ENCODE data around the gene MATCAP1. TPM values are rescaled to one million over a fixed set of nuclear protein-coding genes. Genes with fewer than 3 reads are reported as not detected.
A peak's percentile ranks its signal among the peaks of the same experiment; 100 is the strongest.

The MATCAP1 gene
- total RNA-seq, 2 donors from 2014 or later = 13.7 to 28.4 TPM

DNA sequence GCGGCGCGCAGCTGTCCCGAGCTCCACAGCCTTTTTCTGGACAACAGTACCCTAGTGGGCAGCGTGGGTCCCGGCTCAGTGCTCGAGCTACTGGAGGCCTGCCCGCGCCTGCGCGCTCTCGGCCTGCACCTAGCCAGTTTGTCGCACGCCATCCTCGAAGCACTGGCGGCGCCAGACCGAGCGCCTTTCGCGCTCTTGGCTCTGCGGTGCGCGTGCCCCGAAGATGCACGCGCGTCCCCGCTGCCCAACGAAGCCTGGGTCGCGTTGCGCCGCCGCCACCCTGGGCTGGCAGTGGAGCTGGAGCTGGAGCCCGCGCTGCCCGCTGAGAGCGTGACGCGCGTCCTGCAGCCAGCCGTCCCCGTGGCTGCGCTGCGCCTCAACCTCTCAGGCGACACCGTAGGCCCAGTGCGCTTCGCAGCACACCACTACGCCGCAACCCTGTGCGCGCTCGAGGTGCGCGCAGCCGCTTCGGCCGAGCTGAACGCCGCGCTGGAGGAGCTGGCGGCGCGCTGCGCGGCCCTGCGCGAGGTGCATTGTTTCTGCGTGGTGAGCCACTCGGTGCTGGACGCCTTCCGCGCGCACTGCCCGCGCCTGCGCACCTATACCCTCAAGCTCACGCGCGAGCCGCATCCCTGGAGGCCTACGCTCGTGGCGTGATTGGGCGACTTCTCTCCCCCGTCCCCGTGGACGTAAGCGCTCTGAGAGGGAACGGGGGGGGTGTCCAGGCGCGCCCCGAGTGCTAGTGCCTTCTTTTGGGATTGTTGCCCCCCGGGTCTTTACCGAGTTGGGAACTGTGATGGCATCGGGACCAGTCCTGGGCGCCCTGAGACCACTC is 20.4 kb downstream of the MATCAP1 start:
- Histone ChIP-seq H3K4me3 (peak overlapping the region; percentile 75), H3K27me3 (replicated peaks; ENCODE audit: insufficient read depth) (no peaks in the 10 kb centered on the region), H3K27ac (peak overlapping the region; percentile 77), H3K36me3 (no peaks in the 10 kb centered on the region), H3K9me3 (no peaks in the 10 kb centered on the region), H3K4me1 (ENCODE audit: control insufficient read depth in 1 of 2, low read depth in 2 of 2) (peaks cover 32 to 57% of the 10 kb centered on the region in 2 donors)
- ATAC-seq (ENCODE audit: insufficient number of reproducible peaks, low FRiP score, low read depth) (no peak), DNase-seq (ENCODE audit: low spot score) (no peak)
- TF ChIP-seq, protein P1, sequence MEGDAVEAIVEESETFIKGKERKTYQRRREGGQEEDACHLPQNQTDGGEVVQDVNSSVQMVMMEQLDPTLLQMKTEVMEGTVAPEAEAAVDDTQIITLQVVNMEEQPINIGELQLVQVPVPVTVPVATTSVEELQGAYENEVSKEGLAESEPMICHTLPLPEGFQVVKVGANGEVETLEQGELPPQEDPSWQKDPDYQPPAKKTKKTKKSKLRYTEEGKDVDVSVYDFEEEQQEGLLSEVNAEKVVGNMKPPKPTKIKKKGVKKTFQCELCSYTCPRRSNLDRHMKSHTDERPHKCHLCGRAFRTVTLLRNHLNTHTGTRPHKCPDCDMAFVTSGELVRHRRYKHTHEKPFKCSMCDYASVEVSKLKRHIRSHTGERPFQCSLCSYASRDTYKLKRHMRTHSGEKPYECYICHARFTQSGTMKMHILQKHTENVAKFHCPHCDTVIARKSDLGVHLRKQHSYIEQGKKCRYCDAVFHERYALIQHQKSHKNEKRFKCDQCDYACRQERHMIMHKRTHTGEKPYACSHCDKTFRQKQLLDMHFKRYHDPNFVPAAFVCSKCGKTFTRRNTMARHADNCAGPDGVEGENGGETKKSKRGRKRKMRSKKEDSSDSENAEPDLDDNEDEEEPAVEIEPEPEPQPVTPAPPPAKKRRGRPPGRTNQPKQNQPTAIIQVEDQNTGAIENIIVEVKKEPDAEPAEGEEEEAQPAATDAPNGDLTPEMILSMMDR (IDR thresholded peaks at IDR 0.05) = no peak

DNA sequence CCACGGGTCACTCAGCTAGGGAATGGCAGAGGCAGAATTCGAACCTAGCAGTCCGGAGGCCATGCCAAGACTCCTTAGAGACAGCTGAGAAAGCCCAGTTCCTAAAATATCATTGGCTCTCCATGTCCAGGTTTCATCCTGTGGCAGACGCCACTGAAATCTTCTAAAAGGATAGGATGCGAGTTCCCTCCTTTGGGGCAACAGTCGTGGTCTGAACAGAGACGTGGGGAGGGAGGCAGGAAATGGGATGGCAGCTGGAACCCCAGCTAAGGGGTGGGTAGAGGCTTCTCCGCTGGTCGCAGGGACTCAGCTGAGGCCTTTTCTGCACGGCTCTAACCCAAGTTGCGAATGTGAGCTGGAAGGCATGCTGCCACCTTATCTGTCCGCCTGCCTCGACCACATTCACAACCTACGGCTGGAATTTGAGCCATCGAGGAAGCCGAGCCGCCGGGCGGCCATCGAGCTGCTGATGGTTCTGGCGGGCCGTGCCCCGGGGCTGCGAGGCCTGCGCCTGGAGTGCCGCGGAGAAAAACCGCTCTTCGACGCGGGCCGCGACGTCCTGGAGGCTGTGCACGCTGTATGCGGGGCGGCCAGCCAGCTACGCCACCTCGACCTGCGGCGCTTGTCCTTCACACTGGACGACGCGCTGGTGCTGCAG is 21.1 kb downstream of the MATCAP1 start:
- TF ChIP-seq, protein P1 (IDR thresholded peaks at IDR 0.05) = no peak
- H3K27me3 ChIP-seq (replicated peaks; ENCODE audit: insufficient read depth) = no peaks in the 10 kb centered on the region
- H3K4me3 ChIP-seq = peak overlapping the region; percentile 75
- H3K9me3 ChIP-seq = no peaks in the 10 kb centered on the region
- peak overlapping the region; percentile 77 for H3K27ac ChIP-seq
- peaks cover 32 to 57% of the 10 kb centered on the region in 2 donors for H3K4me1 ChIP-seq (ENCODE audit: control insufficient read depth in 1 of 2, low read depth in 2 of 2)
- DNase-seq (ENCODE audit: low spot score) (no peak), ATAC-seq (ENCODE audit: insufficient number of reproducible peaks, low FRiP score, low read depth) (no peak)
- H3K36me3 ChIP-seq = no peaks in the 10 kb centered on the region

- no peak overlapping the region for H3K4me3 ChIP-seq
- TF ChIP-seq, protein P1 (IDR thresholded peaks at IDR 0.05) = no peak
- ATAC-seq (ENCODE audit: insufficient number of reproducible peaks, low FRiP score, low read depth) (no peak), DNase-seq (ENCODE audit: low spot score) (no peak)
- peaks cover 32 to 57% of the 10 kb centered on the region in 2 donors for H3K4me1 ChIP-seq (ENCODE audit: control insufficient read depth in 1 of 2, low read depth in 2 of 2)
- H3K27me3 ChIP-seq (replicated peaks; ENCODE audit: insufficient read depth) = no peaks in the 10 kb centered on the region
- H3K36me3 ChIP-seq = no peaks in the 10 kb centered on the region
- H3K27ac ChIP-seq = no peak overlapping the region
- no peaks in the 10 kb centered on the region for H3K9me3 ChIP-seq
Observed at GRCh38 chr16:67161595-67162058, 22.1 kb downstream of the MATCAP1 start.

DNA sequence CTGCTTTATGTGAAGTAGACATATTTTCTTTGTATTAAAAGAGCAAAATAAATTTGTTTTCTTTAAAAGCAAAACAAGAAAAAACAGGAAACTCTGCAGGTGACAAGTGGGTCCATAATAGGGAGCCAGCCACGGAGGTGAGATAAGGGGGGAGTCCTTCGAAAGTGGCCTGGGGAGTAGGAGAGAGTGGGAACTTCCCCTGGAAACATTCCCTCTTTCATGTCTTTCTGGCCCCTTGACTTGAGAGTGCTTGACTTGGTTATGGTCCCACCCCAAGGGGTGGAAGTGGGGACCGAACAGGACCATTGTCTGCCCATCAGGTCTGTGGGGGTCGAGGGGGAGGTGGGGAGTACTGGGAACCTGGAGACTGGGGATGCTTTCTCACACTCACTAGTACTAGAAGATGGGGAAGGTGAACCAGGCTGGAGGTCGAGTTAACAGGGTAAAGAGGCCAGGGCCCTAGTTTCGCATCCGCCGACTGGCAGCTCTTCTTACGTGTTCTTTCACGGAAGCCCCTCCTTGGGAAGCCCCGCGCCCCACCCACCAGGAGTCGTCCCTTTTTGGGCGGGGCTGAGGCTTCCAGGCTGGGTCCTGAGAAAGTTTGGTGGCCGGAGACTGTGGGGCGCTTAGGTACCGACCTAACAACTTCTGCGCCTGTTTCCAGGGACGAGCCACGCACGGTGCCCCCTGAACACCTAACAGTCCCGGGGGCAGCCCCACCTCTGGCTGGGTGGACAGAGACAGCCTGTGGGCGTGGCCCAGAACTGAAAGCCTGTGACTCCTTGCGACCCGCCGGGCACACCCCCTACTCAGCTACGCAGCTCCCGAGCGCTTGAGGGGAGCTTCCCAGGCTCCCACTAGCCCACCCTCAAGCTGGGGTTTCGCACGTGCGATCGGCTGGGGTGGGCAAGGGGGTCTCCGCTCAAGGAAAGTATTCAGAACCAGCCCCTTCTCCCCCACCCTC is 24.8 kb downstream of the MATCAP1 start:
- TF ChIP-seq, protein P1 (IDR thresholded peaks at IDR 0.05) = no peak
- no peaks in the 10 kb centered on the region for H3K9me3 ChIP-seq
- peak overlapping the region; percentile 96 for H3K4me3 ChIP-seq
- H3K4me1 ChIP-seq (ENCODE audit: control insufficient read depth in 1 of 2, low read depth in 2 of 2) = peaks cover 23 to 58% of the 10 kb centered on the region in 2 donors
- DNase-seq (ENCODE audit: low spot score) (no peak), ATAC-seq (ENCODE audit: insufficient number of reproducible peaks, low FRiP score, low read depth) (no peak)
- peak overlapping the region; percentile 67 to 80 for H3K27ac ChIP-seq
- no peaks in the 10 kb centered on the region for H3K27me3 ChIP-seq (replicated peaks; ENCODE audit: insufficient read depth)
- H3K36me3 ChIP-seq = no peaks in the 10 kb centered on the region
